SK-N-SH (cell line): ENCODE results near the gene FAM151A.

Experiments used
- CTCF ChIP-seq: fragments of 200-600 bp; sonication (generic); IDR thresholded peaks from 2 replicates; pipeline ENCODE4 v1.6.1; 2017; ENCODE audit warnings: antibody characterized with exemption, mild to moderate bottlenecking, moderate library complexity
- ELF1 ChIP-seq: IDR thresholded peaks from 2 replicates; pipeline ENCODE4 v1.4.0; 2012
- EP300 ChIP-seq, 2 experiments: IDR thresholded peaks; 2 replicates each; pipeline versions ENCODE4 v1.4.0 to v1.6.1; 2012; ENCODE audit warnings: borderline replicate concordance in 1 of 2, low read depth in 1 of 2, low read length in 1 of 2
- EZH2phosphoT487 ChIP-seq: fragments of 200-600 bp; sonication (generic); IDR thresholded peaks from 2 replicates; pipeline ENCODE4 v1.6.1; 2017; ENCODE audit warnings: low read depth, mixed run types, mild to moderate bottlenecking, antibody characterized with exemption, moderate library complexity, borderline replicate concordance
- FOSL2 ChIP-seq: IDR thresholded peaks from 2 replicates; pipeline ENCODE4 v1.4.0; 2012; ENCODE audit warnings: low read depth, mild to moderate bottlenecking, moderate library complexity, borderline replicate concordance
- FOXJ3 ChIP-seq: sonication (generic); formaldehyde crosslinking; IDR thresholded peaks from 2 replicates; pipeline ENCODE4 v1.5.1; 2020; ENCODE audit warnings: mild to moderate bottlenecking, missing genetic modification reagents
- MAX ChIP-seq: IDR thresholded peaks from 2 replicates; pipeline ENCODE4 v1.4.0; 2012; ENCODE audit warnings: low read depth
- REST ChIP-seq: IDR thresholded peaks from 2 replicates; pipeline ENCODE4 v1.6.1; 2012; ENCODE audit warnings: mild to moderate bottlenecking, low read depth, low read length, moderate library complexity
- USF2 ChIP-seq: fragments of 150-350 bp; IDR thresholded peaks from 2 replicates; pipeline ENCODE4 v1.6.1; 2017; ENCODE audit warnings: antibody characterized with exemption, low read length, low read depth, borderline replicate concordance

GRCh38 chr1:54611621-54612020 is 11.7 kb downstream of the FAM151A start:
- TF ChIP-seq MAX (no peak), FOXJ3 (CRISPR knock-in tag) (no peak), ELF1 (no peak), EP300 (IDR thresholded peaks at IDR 0.05; ENCODE audit: borderline replicate concordance in 1 of 2, low read depth in 1 of 2, low read length in 1 of 2) (no peak), USF2 (no peak), EZH2phosphoT487 (no peak), REST (no peak), FOSL2 (no peak), CTCF (no peak)
